GM21786 (cell line): Measurements from ENCODE around the gene ZDHHC7.
"Not testable (repeated sequence)": the region's sequence is repeated elsewhere in the genome, so short reads cannot be mapped to it uniquely, and the experiment has no call there.

Experiments
- ATAC-seq: cut with Tn5 transposase; IDR thresholded peaks from one replicate; pipeline ENCODE4 v1.9.1; 2021; ENCODE audit not compliant: unreplicated experiment

Gene ZDHHC7

GRCh38 chr16:84947022-84947421 is 64.3 kb downstream of the ZDHHC7 start:
- no peak for ATAC-seq

DNA sequence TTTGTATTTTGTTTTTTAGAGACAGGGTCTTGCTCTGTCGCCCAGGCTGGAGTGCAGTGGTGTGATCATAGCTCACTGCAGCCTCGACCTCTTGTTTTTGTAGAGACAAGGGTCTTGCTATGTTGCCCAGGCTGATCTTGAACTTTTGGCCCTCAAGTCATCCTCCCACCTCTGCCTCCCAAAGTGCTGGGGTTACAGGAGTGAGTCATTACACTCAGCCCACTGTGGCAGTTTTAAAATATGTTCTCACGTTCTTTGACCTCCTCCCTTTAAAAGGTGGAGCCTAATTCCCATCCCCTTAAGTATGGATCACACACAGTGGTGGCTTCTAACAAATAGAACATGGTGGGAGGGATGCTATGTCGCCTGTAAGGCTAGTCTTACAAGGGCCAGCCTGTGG is 67.7 kb downstream of the ZDHHC7 start:
- no peak for ATAC-seq

GRCh38 chr16:84942786-84943185 is 68.5 kb downstream of the ZDHHC7 start:
- ATAC-seq = no peak

DNA sequence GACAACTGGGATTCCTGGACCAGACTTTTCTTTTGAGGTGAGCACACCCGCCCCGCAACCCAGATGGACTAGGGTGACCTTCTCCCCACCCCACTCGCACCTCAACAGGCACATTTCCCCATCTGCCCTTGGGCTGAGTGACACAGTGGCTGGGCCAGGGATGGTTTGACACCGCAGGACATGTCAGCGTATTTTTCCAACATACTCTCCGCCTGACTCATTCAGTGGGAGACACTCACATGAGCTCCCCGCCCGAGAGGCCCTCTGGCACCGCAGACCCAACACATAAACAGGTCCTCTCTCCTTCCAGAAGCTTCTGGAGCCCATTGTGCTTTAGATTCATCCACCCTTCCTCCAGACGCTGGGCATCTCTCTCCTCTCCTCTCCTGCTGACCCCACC is 69.4 kb downstream of the ZDHHC7 start:
- no peak for ATAC-seq

GRCh38 chr16:84940670-84941551 is 70.4 kb downstream of the ZDHHC7 start:
- ATAC-seq = no peak

DNA sequence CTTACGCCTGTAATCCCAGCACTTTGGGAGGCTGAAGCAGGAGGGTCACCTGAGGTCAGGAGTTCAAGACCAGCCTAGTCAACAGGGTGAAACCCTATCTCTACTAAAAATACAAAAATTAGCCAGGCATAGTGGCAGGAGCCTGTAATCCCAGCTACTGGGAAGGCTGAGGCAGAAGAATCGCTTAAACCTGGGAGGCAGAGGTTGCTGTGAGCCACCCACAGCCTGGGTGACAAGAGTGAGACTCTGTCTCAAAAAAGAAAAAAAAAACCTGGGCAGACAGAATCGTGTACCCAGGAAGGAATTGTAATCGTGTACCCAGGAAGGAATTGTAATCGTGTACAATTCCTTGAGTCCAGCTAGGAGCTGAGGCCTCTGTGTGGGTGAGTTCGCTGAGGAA is 72.7 kb downstream of the ZDHHC7 start:
- ATAC-seq = not testable (repeated sequence)

DNA sequence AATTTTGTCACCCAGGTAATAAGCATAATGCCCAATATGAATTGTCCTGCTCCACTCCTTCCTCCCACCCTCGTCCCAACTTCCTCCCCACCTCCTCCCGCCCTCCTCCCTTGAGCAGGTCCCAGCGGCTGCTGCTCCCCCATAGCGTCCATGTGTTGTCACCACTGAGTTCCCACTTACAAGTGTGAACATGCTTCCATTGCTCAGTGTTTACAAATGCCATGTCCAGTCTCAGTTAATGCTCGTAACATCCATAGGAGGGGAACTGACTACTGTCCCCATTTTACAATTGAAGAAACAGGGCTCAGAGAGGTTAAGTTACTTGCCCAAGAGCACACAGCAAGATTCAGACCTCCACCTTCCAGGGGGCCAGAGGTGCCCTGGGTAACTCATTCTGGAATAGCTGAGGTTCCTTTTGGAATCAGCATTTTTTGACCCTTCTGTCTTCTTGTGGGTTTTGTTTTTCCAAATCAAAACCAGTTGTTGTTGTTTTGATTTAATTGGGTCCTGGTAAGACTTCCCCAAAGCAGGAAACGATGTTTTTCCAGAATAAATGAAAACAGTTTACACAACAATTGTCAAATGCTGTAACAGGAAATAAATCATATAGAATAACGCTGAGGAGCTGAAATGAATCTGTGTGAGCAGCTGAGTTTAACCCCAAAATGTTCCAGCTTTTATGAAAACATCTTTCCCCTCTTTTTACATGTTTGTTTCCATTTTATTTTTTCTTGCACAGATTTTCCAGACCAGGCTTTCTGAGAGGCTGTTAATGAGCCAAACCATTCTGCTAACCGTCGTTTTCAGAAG is 73.9 kb downstream of the ZDHHC7 start:
- ATAC-seq = no peak

DNA sequence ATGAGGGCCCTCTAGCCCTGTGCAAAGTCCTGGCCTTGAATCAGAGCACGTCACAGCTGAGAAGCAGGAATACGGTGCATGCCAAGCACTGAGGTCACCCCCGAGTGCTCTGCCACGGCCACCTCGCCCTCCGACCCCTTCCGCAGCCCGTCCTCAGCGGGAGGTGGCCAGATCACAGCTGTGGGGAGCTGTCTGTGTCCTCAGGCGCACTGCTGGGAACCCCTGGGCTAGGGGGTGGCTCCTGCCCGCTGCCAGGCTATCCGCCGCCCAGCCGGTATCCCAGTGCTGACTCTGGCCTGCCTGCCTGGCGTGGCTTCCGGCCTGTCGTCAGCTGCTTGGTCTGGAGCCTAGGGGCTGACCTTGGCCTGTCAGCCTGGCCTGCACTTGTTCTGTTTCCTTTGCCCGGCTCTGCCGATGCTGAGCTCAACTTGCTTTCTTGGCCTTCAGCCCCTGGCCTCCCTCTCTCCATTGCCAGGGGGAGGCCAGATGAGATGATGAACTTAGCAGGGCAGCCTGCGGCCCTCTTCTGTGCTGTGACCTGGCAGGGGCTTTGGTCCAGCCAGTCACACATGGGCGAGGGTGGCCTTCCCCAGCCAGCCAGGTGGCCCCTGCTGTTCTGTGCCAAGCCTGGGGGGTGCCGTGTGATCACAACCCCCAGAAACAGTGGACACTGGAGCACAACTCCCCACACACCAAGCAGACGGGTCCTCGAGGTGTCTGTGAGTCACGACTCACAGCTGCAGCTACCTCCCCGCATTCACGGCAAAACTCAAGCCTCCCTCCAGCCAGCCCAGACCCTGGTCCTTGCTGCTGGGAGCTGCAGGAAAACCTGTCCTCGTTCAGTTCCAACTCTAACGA is 77.3 kb downstream of the ZDHHC7 start:
- ATAC-seq = no peak

DNA sequence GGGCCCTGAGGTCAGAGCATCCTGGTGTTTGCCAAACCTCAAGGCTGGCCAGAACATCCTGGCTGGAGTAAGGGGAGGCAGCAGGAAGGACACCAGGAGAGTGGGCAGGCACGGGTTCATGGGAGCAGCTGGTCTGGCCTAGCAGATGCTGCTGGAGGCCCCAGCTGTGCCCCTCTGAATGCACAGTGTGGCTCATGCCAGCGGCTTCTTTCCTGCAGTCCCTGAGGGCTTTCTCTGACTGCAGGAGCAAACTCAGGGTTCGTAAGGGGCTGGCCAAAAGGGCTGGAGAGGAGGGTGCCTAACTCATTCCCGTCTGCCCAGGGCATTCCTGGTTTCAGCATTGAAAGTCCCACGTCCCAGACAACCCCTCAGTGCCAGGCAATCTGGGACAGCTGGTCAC is 78.7 kb downstream of the ZDHHC7 start:
- no peak for ATAC-seq

GRCh38 chr16:84931506-84931905 is 79.8 kb downstream of the ZDHHC7 start:
- ATAC-seq = no peak

- no peak for ATAC-seq
Measured at GRCh38 chr16:84931107-84931494, 80.2 kb downstream of the ZDHHC7 start.

GRCh38 chr16:84930298-84931106 is 80.8 kb downstream of the ZDHHC7 start:
- ATAC-seq = no peak

DNA sequence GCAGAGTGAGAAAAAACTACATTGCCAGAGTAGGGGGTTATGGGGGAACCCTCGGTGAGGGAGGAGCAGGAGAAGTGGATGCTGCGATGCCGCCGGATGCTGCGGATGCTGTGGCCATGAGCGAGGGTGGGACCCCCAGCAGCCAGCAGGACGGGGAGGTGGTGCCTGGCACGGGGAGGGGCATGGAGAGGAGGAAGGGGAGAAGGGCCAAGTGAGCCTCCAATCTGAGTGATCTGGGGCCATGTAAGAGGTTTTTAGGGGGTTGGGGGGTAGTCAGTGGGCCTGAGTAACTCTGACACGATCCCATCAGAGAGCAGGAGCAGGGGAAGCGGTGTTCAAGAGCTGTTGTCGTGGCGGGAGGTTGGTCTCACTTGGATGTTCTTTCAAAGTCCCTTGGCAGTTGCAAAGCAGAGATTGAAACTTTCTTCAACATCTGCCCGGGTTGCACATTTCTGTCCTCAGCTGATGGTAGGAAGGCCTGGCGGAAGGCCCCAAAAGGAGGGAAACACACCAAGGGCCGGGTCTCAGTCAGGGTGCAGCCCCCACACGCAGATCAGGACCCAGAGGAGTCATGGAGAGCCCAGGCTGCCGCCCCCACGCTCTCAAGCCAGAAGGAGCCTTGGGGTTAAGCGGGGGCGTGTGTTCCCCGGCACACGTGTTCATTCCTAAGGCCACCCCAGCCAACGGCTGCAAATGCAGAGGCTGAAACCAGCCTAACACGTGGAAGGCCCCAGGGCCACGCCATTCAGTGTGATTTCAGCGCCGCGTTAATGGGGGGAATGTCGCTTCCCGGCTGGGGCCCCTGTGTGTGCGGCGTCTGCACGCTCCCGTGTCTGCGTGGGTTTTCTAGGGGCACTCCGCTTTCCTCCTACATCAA is 81.7 kb downstream of the ZDHHC7 start:
- no peak for ATAC-seq

DNA sequence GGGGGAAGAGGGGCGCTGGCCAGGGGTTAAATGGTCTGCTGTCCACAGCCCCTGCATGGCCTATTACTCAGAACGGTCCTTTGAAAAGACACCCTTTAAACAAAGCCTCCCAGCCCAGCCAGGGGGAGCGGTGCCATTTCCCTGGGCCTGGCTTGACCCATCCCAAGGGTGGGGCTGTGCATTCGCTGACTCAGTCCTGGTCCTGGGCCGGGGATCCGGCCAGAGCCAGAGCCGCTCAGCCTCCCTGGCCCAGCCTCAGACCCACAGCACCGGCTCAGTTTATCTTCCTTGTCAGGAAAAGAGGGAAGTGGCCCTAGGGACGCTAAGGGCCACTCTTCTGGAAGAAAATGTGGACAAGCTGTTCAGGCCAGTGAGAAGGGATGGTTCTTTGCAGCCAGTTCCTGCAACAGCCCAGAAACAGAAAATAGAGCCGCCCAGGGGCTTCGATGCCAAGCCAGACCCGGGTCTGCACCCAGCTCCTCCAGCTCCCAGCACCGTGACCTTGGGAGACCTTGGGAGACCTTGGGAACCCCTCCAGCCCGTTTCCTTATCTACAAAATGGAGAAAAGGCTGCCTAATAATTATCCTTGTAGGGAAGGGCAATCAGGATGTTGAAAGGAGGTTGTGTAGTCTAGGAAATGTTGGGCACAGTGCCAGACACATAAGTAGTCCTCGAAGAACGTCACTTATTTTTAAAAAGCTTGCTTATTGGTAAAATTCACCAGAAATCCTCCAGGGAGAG is 82.5 kb downstream of the ZDHHC7 start:
- ATAC-seq = no peak

DNA sequence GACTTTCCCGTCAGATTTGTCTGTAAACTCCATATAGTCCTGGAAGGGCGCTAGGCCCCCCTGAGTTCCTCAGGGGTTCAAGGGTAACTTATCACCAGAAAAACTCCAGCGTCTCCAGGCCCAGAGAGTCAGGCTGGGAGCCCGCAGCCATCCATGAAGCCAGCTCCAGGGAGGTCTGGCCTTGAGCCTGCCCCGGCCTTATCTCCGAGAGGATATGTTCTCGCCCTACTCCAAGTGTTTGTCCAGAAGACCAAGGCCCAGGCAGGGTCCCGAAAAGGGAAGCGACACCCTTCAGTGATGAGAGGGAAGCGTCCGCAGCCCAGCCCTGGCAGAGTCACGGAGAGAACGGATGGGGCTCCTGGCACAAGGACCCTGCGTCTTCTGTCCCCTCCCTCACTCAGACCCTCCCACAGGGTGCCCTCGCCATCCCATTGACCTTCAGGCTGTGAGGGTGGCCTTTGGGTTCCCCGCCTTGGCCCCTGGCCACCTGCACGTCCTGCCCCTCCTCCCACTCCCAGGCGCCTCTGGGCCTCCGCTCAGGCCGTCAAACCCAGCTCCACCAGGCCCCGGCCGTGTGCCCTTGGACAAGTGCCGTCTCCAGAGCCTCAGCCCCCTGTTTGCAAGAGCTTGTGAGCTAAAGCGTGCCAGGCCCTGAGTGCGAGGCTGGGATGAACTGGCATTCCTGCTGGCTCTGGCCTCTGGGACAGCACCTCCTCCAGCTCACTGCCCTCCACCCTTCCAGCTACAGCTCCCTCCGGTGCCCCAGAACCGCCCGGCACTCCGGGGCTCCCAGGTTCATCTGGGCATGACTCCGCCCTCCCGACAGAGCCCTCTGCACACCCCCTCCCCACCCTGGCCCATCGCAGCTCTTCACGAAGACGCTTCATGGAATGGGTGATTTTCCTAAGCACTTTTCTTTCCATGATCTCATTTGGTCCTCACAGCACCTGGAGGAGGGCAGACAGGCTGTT is 83.4 kb downstream of the ZDHHC7 start:
- no peak for ATAC-seq

- no peak for ATAC-seq
Measured at GRCh38 chr16:84926462-84926861, 84.9 kb downstream of the ZDHHC7 start.

DNA sequence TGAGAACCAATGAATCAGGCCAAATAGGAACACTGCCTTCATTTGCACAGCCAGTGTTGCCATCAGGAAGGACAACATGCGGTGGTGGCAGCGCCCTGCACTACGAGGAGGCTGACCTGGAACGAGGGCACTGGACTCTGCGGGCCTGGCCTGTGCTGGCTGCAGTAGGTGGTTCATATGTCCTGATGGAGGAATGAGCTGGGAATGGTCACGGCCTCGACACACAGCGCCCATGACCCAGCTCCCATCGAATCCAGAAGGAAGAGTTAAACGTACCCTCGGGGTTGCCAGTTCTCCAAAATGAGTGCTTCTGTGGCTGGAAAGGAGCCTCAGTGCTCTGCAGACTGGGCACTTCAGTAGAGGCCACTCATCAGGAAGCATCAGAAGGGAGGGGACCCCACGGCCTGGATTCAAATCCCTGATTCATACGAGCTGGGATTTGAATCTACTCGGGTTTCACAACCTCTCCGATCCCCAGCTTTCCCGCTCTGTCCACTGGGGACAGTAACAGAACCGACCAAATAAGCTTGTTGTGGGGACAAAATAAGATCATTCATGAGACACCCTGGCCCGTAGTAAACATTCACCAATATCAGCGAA is 85.5 kb downstream of the ZDHHC7 start:
- no peak for ATAC-seq
